HG03103 (cell line): ENCODE measurements around the gene LCE1E.

Experiments used
- ATAC-seq: cut with Tn5 transposase; IDR thresholded peaks from one replicate; pipeline ENCODE4 v1.9.1; 2021; ENCODE audit warnings: low read depth; ENCODE audit not compliant: unreplicated experiment

LCE1E gene

GRCh38 chr1:152786077-152786476 lies at the start of gene LCE1E:
Gene LCE1E (plus strand): TSS chr1:152786257. CDS start chr1:152787300, 1,043 bp downstream.
- ATAC-seq, result no peak

GRCh38 chr1:152737997-152738396 lies 48.1 kb upstream of the LCE1E start:
- no peak for ATAC-seq

- no peak for ATAC-seq
These were observed 46.2 kb upstream of the LCE1E start for GRCh38 chr1:152739841-152740240.

- no peak for ATAC-seq
These were observed 44.4 kb upstream of the LCE1E start for GRCh38 chr1:152741656-152742055.

GRCh38 chr1:152743371-152744145 lies 42.5 kb upstream of the LCE1E start:
- ATAC-seq, result no peak

- ATAC-seq, result no peak
These were observed 40.8 kb upstream of the LCE1E start for GRCh38 chr1:152745289-152745704.

GRCh38 chr1:152745765-152746444 lies 40.2 kb upstream of the LCE1E start:
- ATAC-seq, result no peak

- ATAC-seq, result no peak
These were observed 38.2 kb upstream of the LCE1E start for GRCh38 chr1:152747831-152748230.

GRCh38 chr1:152752225-152752624 lies 33.8 kb upstream of the LCE1E start:
- no peak for ATAC-seq

GRCh38 chr1:152753586-152753985 lies 32.5 kb upstream of the LCE1E start:
- ATAC-seq, result no peak

GRCh38 chr1:152756872-152757271 lies 29.2 kb upstream of the LCE1E start:
- ATAC-seq, result no peak

- no peak for ATAC-seq
These were observed 28.3 kb upstream of the LCE1E start, which contains the start of gene KPRP for GRCh38 chr1:152757747-152758146. Gene KPRP (plus strand): TSS chr1:152758025. CDS start chr1:152759589, 1,564 bp downstream.

GRCh38 chr1:152758636-152759035 lies 27.4 kb upstream of the LCE1E start:
- no peak for ATAC-seq

- ATAC-seq, result no peak
These were observed 26.4 kb upstream of the LCE1E start for GRCh38 chr1:152759453-152760173.

GRCh38 chr1:152760551-152761190 lies 25.4 kb upstream of the LCE1E start:
- ATAC-seq, result no peak

GRCh38 chr1:152761609-152762213 lies 24.3 kb upstream of the LCE1E start:
- ATAC-seq, result no peak

- ATAC-seq, result no peak
These were observed 17.1 kb upstream of the LCE1E start for GRCh38 chr1:152768847-152769533.

GRCh38 chr1:152770411-152770810 lies 15.6 kb upstream of the LCE1E start:
- no peak for ATAC-seq

- ATAC-seq, result no peak
These were observed 11.2 kb upstream of the LCE1E start, which contains the start of gene LCE1F for GRCh38 chr1:152774875-152775274. Gene LCE1F (plus strand): TSS chr1:152775140. CDS start chr1:152776372, 1,232 bp downstream.

- ATAC-seq, result no peak
These were observed 9.7 kb upstream of the LCE1E start for GRCh38 chr1:152776361-152776760.
